HTERT RPE-1 (cell line): ENCODE measurements around the gene UBE2V1.
"Not testable (repeated sequence)": the region's sequence is repeated elsewhere in the genome, so short reads cannot be mapped to it uniquely, and the experiment has no call there.

ENCODE experiments used
- in situ Hi-C: fragments of 300-500 bp; cut with MboI; formaldehyde crosslinking; loops from 4 replicates; pipeline ENCODE4 v1.14.3; 2020; ENCODE audit warnings: low sequenced_read_pairs

The UBE2V1 gene

GRCh38 chr20:50115591-50116367 is 2.8 kb upstream of the UBE2V1 start:
- in situ Hi-C loops, result no loop called here

DNA sequence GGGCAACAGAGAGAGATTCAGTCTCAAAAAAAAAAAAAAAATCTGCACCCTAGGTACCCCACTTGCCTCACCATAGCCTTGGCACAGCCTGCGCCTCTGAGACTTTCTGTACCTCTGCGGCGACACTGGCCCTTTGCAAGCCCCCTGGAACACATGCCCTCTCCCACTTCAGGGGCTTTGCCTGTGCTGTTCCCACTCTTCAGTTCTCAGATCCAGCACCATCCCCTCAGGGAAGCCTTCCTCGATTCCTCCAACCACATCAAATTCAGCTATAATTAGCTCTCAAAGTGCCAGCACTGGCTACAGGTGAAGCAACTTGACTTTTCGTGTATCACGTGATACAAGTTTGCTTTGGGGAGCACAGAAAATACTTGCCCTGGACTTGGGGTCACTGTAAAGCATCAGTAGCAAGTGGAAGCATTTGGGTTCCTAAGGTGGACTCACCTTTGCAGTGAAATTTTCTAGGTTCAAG is 2.1 kb upstream of the UBE2V1 start:
- in situ Hi-C loops, result no loop called here

DNA sequence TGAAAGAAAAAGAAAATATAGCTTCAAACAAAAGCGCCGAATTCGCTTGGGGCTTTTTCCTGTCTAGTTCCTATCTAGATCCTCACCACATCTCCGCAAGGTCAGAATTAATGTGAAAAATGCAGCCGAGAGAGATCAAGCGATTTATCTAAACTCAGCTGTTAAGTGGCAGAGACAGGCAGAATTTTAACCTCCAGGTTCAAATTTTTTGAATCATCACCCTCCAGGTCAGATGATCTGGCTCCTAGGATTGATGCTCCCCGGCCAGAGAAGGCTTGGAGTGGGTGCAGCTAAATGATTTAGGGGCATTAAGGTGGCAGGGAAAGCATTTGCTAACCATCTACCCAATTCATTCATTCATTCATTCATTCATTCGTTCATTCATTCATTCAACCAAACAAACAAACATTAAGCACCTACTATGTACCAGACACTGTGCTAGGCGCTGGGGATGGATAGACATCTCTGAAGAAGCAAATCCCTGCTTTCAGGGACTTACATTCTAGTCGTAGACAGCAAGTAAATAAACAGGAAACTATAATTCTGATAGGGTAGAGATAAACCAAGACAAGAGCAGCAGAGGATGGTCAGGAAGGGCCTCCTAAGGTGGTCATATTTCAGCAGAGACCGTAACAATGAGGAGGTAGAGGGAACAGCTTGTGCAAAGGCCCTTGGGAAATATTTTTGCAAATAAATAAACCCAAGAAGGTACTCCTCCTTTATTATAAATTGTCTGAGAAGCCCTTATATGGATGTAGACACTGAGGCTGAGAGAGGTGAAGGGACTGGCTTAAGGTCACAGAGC is 672 bp upstream of the UBE2V1 start:
- in situ Hi-C loops, result no loop called here

- in situ Hi-C loops, result no loop called here
These were observed 988 bp downstream of the UBE2V1 start for GRCh38 chr20:50111829-50112495.

GRCh38 chr20:50111120-50111828 is 1.7 kb downstream of the UBE2V1 start:
- in situ Hi-C loops, result no loop called here

GRCh38 chr20:50110141-50111047 is 2.6 kb downstream of the UBE2V1 start:
- in situ Hi-C loops, result no loop called here

DNA sequence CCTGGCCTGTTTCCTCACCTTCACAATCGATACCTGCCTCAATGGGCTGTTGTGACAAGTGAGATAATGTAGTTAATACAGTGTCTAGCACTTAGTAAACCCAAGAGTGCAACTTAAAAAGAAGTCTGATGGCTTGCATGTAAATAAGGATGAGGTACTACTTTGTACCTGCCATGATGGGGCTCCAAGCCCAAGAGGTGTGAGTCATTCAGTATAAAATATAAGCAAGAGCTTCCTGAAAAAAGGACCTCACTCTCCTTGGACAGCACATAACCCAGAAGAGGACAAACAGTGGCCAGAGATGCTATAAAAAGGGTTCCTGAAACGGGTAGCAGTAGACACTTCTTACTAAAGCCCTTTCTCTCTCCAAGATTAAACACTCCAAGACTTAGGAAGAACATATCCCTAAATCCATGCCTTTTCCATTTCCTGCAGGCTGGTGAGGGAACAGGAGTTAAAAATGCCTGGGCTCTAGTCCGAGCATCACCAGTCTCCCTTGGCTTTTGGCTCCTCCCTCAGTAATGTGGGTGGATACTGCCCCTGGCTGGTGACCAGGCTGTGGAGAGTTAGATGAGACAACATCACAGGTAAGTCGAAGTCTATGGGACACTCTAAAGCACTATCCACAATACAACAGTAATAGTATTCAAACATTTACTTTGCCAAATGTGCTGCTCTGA is 4.3 kb downstream of the UBE2V1 start:
- in situ Hi-C loops, result no loop called here

DNA sequence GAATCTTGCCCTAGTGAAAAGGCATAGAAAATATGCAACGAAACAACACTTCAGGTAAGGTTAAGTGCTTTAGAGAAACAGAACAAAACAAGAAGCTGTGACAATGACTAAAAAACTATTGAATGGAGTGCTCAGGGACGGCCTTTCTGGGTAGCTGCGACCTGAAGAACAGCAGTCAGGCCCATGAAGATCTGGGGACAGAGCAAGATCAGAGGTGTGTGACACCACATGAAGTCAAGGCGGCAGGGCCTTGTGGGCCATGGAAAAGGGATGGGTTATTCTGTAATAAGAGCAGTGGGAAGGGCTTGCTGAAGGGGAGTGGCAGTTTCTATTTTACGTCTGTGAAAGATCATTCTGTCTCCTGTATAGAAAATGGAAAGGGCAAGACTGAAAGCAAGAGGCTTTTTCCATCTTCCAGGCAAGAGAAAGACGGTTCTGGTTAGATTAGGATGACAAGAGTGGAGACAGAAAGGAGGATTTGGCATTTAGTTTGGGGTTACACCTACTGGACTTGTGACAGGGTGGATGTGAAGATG is 5.1 kb downstream of the UBE2V1 start:
- in situ Hi-C loops, result no loop called here

GRCh38 chr20:50107086-50107660 is 5.8 kb downstream of the UBE2V1 start:
- in situ Hi-C loops, result no loop called here

GRCh38 chr20:50106669-50107068 is 6.3 kb downstream of the UBE2V1 start:
- in situ Hi-C loops, result not testable (repeated sequence)

DNA sequence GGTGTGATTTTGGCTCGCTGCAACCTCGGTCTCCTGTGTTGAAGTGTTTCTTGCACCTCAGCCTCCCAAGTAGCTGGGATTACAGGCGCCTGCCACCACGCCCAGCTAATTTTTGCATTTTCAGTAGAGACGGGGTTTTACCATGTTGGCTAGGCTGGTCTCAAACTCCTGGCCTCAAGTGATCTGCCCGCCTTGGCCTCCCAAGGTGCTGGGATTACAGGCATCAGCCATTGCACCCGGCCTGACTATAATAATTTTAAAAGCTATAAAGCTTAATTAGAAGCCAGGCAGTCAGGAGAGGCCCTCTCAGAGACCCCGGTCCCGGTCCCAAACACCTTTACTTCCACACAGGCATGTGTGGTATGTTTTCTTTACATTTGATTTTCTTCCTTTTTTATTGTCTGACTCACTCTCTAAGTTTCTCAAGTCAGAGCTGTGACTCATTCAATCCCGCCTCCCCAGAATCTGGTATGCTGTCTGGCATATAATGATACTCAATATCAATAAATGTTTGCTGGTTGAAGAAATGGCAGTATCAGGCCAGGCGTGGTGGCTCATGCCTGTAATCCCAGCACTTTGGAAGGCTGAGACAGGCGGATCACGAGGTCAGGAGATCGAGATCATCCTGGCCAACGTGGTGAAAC is 9.4 kb downstream of the UBE2V1 start:
- in situ Hi-C loops, result not testable (repeated sequence)

DNA sequence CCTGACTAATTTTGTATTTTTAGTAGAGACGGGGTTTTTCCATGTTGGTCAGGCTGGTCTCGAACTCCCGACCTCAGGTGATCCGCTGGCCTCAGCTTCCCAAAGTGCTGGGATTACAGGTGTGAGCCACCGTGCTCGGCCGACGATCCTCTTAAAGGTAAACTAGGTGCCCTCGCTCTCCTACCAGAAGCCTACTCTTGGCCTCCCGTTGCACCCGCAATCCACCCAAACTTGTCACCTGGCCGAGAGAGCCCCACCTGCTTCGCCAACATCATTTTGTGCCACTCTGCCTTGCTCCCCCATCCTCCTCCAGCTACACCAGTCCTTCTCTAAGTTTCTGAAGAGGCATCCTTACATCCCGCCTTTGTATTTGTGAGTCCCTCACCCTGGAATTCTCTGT is 10.4 kb downstream of the UBE2V1 start:
- in situ Hi-C loops, result not testable (repeated sequence)

GRCh38 chr20:50101887-50102286 is 11.1 kb downstream of the UBE2V1 start:
- in situ Hi-C loops, result no loop called here

- in situ Hi-C loops, result no loop called here
These were observed 11.7 kb downstream of the UBE2V1 start for GRCh38 chr20:50101281-50101680.

DNA sequence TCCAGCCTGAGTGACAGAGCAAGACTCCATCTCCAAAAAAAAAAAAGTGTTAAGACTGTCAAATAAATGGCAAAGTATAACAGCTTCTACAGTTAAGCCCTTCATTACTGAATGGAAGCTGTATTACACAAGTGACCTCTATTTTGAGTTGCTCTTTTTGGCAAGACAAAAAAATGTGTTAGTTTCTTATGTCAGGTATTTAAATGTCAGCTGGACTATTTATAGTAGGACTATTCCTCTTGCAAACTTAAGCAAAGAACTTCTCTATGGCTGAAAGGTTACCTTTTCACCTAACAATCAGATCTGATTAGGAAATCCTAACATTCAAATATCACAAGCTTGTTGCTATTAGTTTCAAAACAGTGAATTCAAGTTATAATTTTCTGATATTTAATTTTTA is 12.4 kb downstream of the UBE2V1 start:
- in situ Hi-C loops, result no loop called here

GRCh38 chr20:50099565-50099991 is 13.4 kb downstream of the UBE2V1 start:
- in situ Hi-C loops, result no loop called here

DNA sequence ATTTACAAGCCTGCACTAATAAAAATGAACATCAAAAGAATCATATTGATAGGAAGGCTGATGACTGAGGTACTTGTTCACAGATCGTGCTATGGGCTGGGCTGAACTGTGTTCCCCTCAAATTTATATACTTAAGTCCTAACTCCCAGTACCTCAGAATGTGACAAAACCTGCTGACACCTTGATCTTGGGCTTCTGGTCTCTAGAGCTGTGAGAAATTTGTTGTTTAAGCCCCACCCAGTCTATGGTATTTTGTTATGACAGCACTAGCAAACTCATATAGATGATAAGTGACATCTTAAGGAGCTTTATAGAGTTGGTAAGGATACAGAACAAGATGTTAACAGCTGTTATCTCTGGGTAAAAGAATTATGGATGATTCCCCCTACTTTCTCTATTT is 13.8 kb downstream of the UBE2V1 start:
- in situ Hi-C loops, result no loop called here

DNA sequence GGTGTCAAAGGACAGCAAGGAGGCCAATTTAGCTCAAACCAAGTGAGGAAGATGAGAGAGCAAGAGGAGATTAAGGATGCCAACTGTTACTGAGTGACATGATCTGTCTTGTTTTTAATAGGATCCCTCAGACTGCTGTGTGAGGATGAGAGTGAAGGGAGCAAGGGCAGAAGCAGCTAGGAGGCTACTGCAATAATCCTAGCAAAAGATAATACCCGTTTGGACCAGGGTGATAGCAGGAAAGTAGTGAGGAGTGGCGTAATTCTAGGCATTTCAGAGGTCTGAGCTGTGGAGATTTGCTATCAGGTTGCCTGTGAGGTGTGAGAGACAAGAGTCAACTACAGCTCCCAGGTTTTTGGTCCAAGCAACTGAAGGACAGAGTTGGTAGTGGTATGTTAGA is 14.7 kb downstream of the UBE2V1 start:
- in situ Hi-C loops, result no loop called here
